ENCODE results near the gene TESMIN.

The TESMIN gene

DNA sequence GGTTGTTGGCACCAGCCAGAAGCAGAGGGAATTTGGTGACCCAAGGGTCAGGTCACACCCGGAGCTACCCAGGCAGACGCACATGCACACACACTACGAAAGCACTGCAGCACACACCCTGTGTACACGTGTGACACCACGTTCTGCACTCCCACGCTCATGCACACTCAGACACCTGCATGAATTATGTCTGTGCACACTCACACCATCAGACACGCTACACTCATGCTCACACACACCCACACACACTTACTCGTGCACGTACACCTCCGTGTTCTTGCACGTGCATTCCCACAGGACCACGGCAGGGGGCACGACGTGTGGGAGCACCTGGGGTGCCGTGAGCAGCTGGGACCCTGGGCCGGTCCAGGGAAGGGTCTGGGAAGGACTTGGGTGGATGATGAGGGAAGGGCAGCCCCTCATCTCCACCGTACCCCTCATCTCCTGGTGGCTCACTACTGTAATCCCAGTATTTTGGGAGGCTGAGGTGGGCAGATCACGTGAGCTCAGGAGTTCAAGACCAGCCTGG is 87.8 kb downstream of the TESMIN start:
- no peak for TF ChIP-seq GATA1 (IDR thresholded peaks at IDR 0.05; ENCODE audit: low read depth, low read length)
- TF ChIP-seq POLR2A (IDR thresholded peaks at IDR 0.05; ENCODE audit: low read length), result no peak
- DNase-seq, result no peak

GRCh38 chr11:68661697-68662603 is 89.4 kb downstream of the TESMIN start:
- no peak for TF ChIP-seq POLR2A (IDR thresholded peaks at IDR 0.05; ENCODE audit: low read length)
- TF ChIP-seq GATA1 (IDR thresholded peaks at IDR 0.05; ENCODE audit: low read depth, low read length), result no peak
- DNase-seq, result no peak

DNA sequence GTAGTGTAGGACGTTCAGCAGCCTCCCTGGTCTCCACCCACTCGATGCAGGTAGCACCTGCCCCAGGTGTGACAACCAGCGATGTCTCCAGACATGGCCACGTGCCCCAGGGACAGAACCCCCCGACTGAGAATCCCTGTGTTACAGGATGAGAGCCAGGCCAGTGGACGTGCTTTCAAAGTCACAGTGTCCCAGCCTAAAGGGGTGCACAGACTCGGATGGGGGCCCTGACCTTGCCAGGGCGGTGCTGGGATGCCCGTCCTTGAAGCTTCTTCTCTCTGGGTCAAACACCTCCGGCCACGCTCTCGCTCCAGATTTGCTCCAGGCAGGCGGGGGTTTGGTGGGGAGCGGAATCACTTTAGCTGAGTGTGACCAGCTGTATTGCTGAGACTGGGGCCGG is 90.3 kb downstream of the TESMIN start:
- TF ChIP-seq GATA1 (IDR thresholded peaks at IDR 0.05; ENCODE audit: low read depth, low read length), result no peak
- TF ChIP-seq POLR2A (IDR thresholded peaks at IDR 0.05; ENCODE audit: low read length), result no peak

DNA sequence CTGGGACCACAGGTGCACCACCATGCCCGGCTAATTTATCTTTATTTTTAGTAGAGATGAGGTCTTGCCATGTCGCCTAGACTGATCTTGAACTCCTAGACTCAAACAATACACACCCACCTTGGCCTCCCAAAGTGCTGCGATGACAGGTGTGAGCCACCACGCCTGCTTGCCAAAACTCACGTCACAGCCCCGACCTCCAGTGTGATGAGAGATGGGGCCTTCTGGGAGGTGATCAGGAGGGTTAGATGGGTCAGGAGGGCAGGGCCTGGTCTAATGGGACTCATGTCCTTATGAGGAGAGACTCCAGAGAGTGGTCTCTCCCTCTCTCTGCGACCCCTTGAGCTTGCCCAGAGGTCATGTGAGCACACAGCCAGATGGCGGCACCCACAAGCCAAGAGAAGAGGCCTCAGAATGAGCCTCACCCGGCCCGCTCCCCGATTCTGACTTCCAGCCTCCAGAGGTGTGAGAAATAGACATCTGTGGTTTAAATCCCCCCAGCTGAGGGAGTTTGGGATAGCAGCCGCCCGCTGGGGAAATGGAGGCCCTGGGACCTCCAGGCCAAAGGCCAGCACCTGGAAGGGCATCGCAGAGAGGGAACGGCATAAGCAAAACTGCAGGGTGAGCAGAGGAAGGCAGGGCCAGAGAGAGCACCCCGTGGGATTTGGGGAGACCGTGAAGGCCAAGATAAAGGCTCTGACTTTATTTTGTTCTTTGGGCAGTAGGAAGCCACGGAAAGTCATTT is 91.1 kb downstream of the TESMIN start:
- DNase-seq, result no peak
- TF ChIP-seq POLR2A (IDR thresholded peaks at IDR 0.05; ENCODE audit: low read length), result no peak
- TF ChIP-seq GATA1 (IDR thresholded peaks at IDR 0.05; ENCODE audit: low read depth, low read length), result no peak

More for the DNA sequence above, 90.3 kb downstream of the TESMIN start:
- no peak for DNase-seq

- DNase-seq, result no peak
- TF ChIP-seq POLR2A (IDR thresholded peaks at IDR 0.05; ENCODE audit: low read length) (no peak), GATA1 (IDR thresholded peaks at IDR 0.05; ENCODE audit: low read depth, low read length) (no peak)
These were observed 92.0 kb downstream of the TESMIN start for GRCh38 chr11:68659158-68659921.

- no peak for DNase-seq
- TF ChIP-seq POLR2A (IDR thresholded peaks at IDR 0.05; ENCODE audit: low read length) (no peak), GATA1 (IDR thresholded peaks at IDR 0.05; ENCODE audit: low read depth, low read length) (no peak)
These were observed 92.7 kb downstream of the TESMIN start for GRCh38 chr11:68658661-68659060.

DNA sequence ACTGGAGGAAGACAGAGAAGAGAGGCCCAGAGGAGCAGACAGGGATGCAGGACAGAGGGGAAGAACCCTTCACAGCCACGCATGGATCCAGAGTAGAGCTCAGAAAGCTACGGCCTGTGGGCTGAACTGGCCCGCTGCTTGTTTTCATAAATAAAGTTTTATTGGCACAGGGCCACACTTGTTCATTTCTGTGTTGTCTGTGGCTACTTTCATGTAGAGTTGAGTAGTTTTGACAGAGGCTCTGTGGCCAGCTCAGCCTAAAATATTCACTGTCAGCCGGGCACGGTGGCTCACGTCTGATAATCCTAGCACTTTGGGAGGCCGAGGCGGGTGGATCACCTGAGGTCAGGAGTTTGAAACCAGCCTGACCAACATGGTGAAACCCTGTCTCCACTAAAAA is 93.2 kb downstream of the TESMIN start:
- DNase-seq, result no peak
- TF ChIP-seq GATA1 (IDR thresholded peaks at IDR 0.05; ENCODE audit: low read depth, low read length) (no peak), POLR2A (IDR thresholded peaks at IDR 0.05; ENCODE audit: low read length) (no peak)
